Measurements from ENCODE around the gene MOCS1.

The MOCS1 gene

DNA sequence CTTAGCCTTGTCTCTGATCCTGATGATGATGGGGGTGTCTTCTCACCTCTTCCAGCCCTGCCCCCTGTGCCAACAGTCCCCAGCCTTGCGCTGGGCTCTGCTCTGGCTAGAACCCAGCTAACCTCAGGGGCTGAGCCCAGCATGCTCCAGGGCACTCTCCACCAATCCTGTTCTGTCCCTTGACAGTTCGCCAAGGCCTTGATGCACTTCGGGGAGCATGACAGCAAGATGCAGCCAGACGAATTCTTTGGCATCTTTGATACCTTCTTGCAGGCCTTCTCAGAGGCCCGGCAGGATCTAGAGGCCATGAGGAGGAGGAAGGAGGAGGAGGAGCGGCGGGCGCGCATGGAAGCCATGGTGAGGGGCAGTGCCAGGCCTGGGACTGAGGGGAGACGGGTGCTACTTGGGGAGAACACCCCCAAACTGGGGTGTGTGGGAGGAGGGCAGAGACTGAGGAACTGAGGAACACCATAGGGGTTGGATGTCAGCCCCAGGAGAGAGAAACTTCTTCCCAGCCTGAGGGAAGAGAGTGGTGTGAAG, 33.1 kb downstream of the MOCS1 start:
- DNase-seq, result no peak

GRCh38 chr6:39899554-39900295, 34.5 kb downstream of the MOCS1 start:
- no peak for DNase-seq

GRCh38 chr6:39898625-39899024, 35.6 kb downstream of the MOCS1 start:
- no peak for DNase-seq

DNA sequence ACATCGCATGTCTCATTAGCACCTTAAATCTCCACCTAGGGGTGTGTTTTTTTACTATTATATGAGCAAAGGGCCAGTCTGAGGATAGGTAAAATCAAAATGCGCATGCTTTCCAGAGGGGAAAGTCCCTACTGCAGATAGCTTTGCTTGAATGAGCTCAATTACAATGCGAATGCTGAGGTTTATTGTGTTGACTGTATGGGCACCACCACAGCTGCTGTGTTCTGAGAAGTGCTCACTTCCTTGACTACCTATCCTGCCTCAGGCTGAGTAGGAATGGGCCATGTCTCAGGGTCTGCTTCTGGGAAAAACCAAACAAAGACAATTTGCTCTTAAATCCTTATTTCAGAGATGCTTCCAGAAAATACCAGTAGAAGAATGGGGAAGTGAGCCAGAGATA, 36.6 kb downstream of the MOCS1 start:
- DNase-seq, result no peak

GRCh38 chr6:39896701-39897100, 37.6 kb downstream of the MOCS1 start:
- DNase-seq, result no peak

GRCh38 chr6:39893286-39893685, 41.0 kb downstream of the MOCS1 start:
- DNase-seq, result no peak

DNA sequence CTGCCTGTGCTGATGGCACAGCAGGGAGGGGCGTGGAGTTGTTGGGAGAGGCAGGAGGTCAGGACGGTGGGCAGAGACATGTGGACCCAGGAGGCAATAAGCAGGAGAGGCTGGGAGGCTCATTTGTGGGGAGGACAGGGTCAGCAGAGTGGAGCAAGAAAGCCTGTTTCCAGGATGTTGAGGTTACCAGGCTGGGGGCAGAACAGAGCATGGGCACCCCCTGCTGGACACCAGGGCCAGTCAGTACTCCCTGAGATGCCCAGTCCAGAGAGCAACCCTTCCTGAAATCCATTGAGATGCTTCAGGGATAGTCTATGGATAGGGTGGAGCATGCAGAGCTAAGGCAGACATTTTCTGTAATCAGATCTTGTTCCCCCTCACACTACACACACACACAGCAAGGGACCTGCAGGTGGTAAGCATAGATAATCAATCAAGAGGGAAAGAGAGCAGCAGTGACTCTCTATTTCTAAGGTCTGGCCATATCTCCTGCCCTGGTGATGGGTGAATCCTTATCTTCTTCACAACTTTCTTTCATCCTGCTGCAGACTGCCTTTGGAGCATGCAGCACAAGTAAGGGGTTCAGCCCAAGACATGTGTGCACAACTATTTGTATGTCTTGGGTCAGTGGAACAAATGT, 41.7 kb downstream of the MOCS1 start:
- DNase-seq, result peak; percentile 39

DNA sequence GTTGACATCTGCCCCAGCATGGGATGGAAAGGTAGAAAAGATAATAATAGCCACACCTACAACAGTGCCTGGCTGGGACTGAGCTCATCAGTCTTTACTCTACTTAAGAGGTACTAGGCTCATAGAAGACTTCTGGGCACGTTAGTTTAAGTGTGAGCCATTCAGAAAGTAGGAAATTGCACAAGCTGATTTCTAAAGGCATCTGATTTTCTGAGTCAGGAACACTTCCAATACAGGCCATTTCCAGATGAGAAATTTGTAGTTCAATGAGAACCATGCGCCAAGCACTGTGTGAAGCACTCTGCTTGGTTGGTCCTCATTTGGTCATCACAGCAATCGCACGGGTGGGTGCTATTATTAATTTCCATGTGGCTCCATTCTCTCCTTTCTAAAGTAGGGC, 42.3 kb downstream of the MOCS1 start:
- DNase-seq, result no peak

DNA sequence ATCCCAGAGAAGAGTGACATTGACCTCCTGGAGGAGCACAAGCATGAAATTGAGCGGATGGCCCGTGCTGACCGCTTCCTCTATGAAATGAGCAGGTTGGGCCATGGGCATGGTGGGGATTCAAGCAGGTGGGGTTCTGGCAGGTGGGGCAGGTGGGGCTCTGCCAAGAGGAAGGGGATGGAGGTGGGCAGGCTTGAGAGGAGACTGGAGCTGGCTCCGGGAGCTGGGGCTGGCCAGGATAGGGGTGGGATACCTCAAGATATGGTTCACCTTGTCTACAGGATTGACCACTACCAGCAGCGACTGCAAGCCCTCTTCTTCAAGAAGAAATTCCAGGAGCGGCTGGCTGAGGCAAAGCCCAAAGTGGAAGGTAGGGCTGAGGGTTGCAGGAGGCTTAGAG, 42.9 kb downstream of the MOCS1 start:
- DNase-seq, result no peak

DNA sequence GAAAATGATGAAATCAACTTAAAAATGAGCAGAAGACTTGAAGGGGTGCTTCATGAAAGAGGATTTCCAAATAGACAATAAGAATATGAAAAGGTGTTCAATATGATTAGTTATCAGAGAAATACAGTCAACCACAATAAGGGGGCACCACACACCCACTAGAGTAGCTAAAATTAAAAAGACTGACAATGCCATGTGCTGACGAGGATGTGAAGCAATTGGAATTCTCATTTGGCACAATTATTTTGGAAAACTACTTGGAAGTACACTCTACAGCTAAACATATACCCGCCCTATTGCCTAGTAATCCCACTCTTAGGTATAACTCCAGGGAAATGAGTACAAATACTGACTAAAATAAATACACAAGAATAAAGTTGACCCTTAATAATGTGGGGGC, 45.0 kb downstream of the MOCS1 start:
- DNase-seq, result no peak

DNA sequence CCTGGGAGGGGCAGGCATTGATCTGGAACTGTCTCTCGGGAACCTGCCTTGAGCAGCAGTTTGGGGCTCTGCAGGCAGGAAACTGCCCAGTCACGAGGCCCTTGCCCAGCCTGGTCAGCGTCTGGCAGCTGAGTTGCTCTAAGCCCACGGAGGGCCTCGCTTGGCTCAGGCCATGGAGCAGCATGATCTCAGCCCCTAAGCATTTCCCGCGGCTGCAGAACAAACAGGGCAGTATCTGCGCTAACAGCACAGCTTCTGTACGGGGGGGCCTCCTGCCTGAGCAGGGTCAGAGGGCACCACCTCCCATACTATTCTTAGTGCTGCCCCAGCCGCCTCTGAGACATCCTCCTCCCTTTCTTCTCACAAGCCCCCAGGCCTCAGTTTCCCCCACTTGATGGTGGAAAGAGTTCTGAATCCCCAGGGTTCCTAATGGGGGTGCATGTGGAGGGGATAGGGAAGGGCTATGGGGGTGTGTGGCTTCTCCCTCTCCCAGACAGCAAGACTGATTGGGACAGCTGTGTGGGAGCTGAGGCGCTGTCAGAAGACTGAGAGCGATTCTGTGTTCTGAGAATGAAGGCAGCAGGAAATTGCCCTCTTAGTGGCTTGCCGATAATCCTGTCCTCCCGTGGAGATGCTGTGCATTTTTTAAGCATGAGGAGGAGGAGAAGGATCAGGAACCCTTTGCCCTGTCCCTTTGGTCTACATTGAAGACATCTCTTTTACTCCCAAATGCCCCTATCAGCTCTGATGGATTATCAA, 46.4 kb downstream of the MOCS1 start:
- DNase-seq, result no peak

DNA sequence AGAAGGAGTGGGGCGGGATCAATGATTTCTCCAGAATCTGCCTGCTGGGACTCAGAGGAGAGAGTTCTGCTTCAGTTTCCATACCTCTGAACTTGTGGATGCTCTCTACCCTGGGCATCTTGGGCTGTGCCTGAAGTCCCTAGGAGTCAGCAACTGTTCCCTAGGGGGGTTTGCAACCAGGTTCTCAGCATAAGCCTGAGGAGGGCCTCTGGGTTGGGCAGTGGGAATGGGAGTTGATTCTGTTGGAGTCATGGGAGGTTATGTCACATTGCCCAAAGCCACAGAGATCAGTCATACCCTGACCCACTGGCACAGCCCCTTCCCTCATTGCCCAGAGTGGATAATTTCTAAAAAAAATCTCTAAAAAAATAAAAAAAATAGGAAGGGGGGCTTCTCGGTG, 47.4 kb downstream of the MOCS1 start:
- DNase-seq, result no peak

DNA sequence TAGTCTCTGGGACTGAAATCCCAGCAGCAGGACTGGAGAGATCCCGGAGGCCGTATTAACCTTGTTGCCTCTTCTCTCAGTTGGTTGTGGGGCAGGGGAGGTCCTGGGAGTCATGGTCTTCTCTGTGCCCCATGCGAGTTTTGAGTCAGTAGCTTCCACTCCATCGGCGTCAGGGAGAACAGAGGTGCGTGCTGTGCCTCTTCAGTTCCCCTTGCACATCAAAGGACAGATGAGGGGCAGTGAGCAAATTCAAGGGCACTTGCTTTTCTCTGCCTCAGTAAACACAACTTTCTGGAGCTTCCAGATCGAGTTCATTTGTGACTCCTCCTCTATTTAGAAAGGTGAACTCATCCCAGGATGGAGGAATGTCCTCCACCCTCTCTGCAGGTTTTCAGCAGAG, 48.6 kb downstream of the MOCS1 start:
- DNase-seq, result no peak

DNA sequence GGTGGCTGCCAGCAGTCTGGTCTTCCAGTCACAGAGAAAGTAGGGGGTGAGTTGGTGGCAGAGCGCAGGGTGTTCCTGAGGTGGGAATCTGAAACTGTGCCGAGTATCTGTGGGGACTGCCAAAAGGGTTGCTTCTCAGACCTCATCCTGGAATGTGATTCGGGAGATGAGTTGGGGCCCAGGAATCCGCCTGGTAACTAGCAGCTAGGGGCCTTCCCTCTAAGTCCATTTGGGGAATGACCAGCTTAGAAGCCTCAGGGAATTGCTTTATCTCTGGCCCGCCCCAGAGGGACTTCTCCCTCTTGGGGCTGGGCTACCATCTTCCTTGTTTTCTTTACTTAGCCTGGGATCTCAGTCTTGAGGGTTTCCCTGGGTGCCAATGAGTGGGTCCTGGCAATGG, 49.6 kb downstream of the MOCS1 start:
- no peak for DNase-seq

DNA sequence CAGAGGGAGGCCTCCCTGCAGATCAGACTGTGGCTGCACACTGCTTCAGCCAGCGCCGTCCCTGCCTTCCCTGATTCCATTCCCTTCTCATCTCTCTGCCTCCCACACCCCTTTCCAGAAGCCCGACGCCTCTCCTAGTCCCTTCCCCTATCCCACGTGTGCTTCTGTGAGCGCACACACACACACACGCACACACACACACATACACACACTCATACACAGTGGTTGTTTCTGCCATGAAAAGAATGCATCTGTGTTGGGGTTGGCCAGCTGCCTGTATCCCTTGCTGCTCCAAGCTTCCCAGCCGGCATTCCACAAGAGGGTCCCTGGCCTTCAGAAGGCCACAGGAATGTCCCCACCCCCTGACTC, 51.7 kb downstream of the MOCS1 start:
- no peak for DNase-seq

- DNase-seq, result no peak
Measured at GRCh38 chr6:39881851-39882530, 52.3 kb downstream of the MOCS1 start.

- no peak for DNase-seq
Measured at GRCh38 chr6:39880594-39880993, 53.7 kb downstream of the MOCS1 start.

GRCh38 chr6:39879535-39879934, 54.7 kb downstream of the MOCS1 start:
- no peak for DNase-seq

GRCh38 chr6:39876826-39877225, 57.4 kb downstream of the MOCS1 start:
- no peak for DNase-seq

- DNase-seq, result no peak
Measured at GRCh38 chr6:39876111-39876510, 58.2 kb downstream of the MOCS1 start.

- DNase-seq, result no peak
Measured at GRCh38 chr6:39873439-39873838, 60.8 kb downstream of the MOCS1 start.

- no peak for DNase-seq
Measured at GRCh38 chr6:39870950-39871349, 63.3 kb downstream of the MOCS1 start.

GRCh38 chr6:39867592-39867991, 66.7 kb downstream of the MOCS1 start:
- DNase-seq, result no peak
